HepG2 (cell line): ENCODE results near the gene CERS6. TPM values are rescaled to one million over a fixed set of nuclear protein-coding genes. Genes with fewer than 3 reads are reported as not detected.

Source experiments
- ATAC-seq: fragments of 200-7000 bp; cut with Tn5 transposase; 3 replicates; pipeline ENCODE4 v1.9.1; 2020; ENCODE audit warnings: mild to moderate bottlenecking, moderate library complexity
- BruUV-seq: library from RNA; stranded (reverse); fragments of 400-500 nt; replicated peaks from 2 replicates; lab custom pipeline; 2021; lab: Mats Ljungman, UMichigan
- CTCF ChIA-PET: fragments of 300-600 bp; formaldehyde crosslinking; extraction: SDS; loops from one replicate; lab custom pipeline; 2021; ENCODE audit warnings: low total read pairs, inconsistent platforms, low intra/inter-chr PET ratio; lab: Yijun Ruan, JAX
- POLR2A ChIA-PET: fragments of 350-600 bp; sonication (Branson Sonifier 250); formaldehyde crosslinking; loops from one replicate; lab custom pipeline; 2020; ENCODE audit warnings: antibody characterized with exemption, inconsistent platforms; lab: Yijun Ruan, JAX
- DNase-seq: peaks from one replicate; pipeline ENCODE4 v3.0.0-alpha.2; 2015; ENCODE audit warnings: low spot score
- FAIRE-seq: peaks from 3 replicates; lab custom pipeline; 2011; peaks lifted over from hg19 to GRCh38; lab: Jason Lieb, UNC
- H2AFZ ChIP-seq: one replicate; pipeline ENCODE4 v1.6.1; 2011; ENCODE audit warnings: low read length, inconsistent platforms
- H3K27ac ChIP-seq: fragments of 300-600 bp; 3 replicates; pipeline ENCODE4 v1.8.0; 2011; ENCODE audit warnings: mixed run types, mild to moderate bottlenecking, mixed read lengths, low read length, inconsistent platforms; ENCODE audit not compliant: insufficient read depth; ENCODE audit errors: extremely low read length
- H3K27me3 ChIP-seq, 2 experiments: fragments of 200-600 bp in 1 of 2; 2 replicates in 1 of 2; 3 replicates in 1 of 2; pipeline versions ENCODE4 v1.6.0 to v1.8.0; 2011; ENCODE audit warnings: low read length in 2 of 2, mild to moderate bottlenecking in 2 of 2, moderate library complexity in 2 of 2, inconsistent platforms in 1 of 2; ENCODE audit not compliant: insufficient read depth in 2 of 2, control insufficient read depth in 1 of 2
- H3K36me3 ChIP-seq, 2 experiments: fragments of 200-600 bp in 1 of 2; replicated peaks in 1 of 2; 2 replicates in 1 of 2; 3 replicates in 1 of 2; pipeline versions ENCODE4 v1.5.1 to v1.8.0; 2011; ENCODE audit warnings: low read length in 2 of 2, inconsistent platforms in 1 of 2; ENCODE audit not compliant: insufficient read depth in 2 of 2, control insufficient read depth in 1 of 2
- H3K4me1 ChIP-seq: 2 replicates; pipeline ENCODE4 v1.5.1; 2012; ENCODE audit warnings: low read length, inconsistent platforms; ENCODE audit not compliant: insufficient read depth
- H3K4me2 ChIP-seq: 2 replicates; pipeline ENCODE4 v1.6.0; 2011; ENCODE audit warnings: low read depth, low read length, inconsistent platforms
- H3K4me3 ChIP-seq, 3 experiments: fragments of 200-600 bp in 1 of 3; sonication (generic), shearing (Covaris generic) in 1 of 3; replicated peaks in 1 of 3; 2 replicates each; pipeline ENCODE4 v1.5.1; 2011 to 2016; ENCODE audit warnings: low read length in 3 of 3, inconsistent platforms in 2 of 3, low read depth in 2 of 3, mild to moderate bottlenecking in 2 of 3, control low read depth in 1 of 3, mixed read lengths in 1 of 3; ENCODE audit not compliant: insufficient read depth in 1 of 3
- H3K79me2 ChIP-seq: one replicate; pipeline ENCODE4 v1.6.1; 2011; ENCODE audit warnings: low read length, inconsistent platforms; ENCODE audit not compliant: insufficient read depth
- H3K9ac ChIP-seq: 2 replicates; pipeline ENCODE4 v1.6.0; 2011; ENCODE audit warnings: mild to moderate bottlenecking, low read depth, low read length, inconsistent platforms; ENCODE audit not compliant: insufficient read depth
- H3K9me3 ChIP-seq: 2 replicates; pipeline ENCODE4 v1.5.1; 2012; ENCODE audit warnings: mild to moderate bottlenecking, low read length
- H4K20me1 ChIP-seq: 2 replicates; pipeline ENCODE4 v1.6.0; 2011; ENCODE audit warnings: inconsistent platforms, mild to moderate bottlenecking, low read length, moderate library complexity; ENCODE audit not compliant: insufficient read depth
- HCFC1 ChIP-seq: fragments of 150-350 bp; IDR thresholded peaks from 2 replicates; pipeline ENCODE4 v1.6.1; 2014; ENCODE audit warnings: low read depth, low read length
- POLR2G ChIP-seq: fragments of 200-400 bp; formaldehyde crosslinking; IDR thresholded peaks from 2 replicates; pipeline ENCODE4 v1.6.1; 2018; ENCODE audit warnings: mild to moderate bottlenecking, low read depth, low read length, moderate library complexity
- SMARCE1 ChIP-seq: fragments of 450-650 bp; IDR thresholded peaks from 2 replicates; pipeline ENCODE4 v1.6.1; 2017; ENCODE audit warnings: borderline replicate concordance
- ZMYM3 ChIP-seq: sonication (generic); formaldehyde crosslinking; IDR thresholded peaks from 2 replicates; pipeline ENCODE4 v1.5.1; 2020; ENCODE audit warnings: mild to moderate bottlenecking, missing genetic modification reagents
- ZNF20 ChIP-seq: sonication (generic); formaldehyde crosslinking; IDR thresholded peaks from 2 replicates; pipeline ENCODE4 v1.4.0; 2020; ENCODE audit warnings: mild to moderate bottlenecking, moderate library complexity, missing genetic modification reagents
- ZNF225 ChIP-seq: sonication (generic); formaldehyde crosslinking; IDR thresholded peaks from 2 replicates; pipeline ENCODE4 v1.4.0; 2020; ENCODE audit warnings: mild to moderate bottlenecking, missing genetic modification reagents
- ZNF747 ChIP-seq: sonication (generic); formaldehyde crosslinking; IDR thresholded peaks from 2 replicates; pipeline ENCODE4 v1.8.1; 2023; ENCODE audit warnings: missing genetic modification reagents, mild to moderate bottlenecking, borderline replicate concordance
- ZNF841 ChIP-seq: sonication (generic); formaldehyde crosslinking; IDR thresholded peaks from 2 replicates; pipeline ENCODE4 v1.8.1; 2023; ENCODE audit warnings: missing genetic modification reagents, borderline replicate concordance
- ZSCAN30 ChIP-seq: sonication (generic); formaldehyde crosslinking; IDR thresholded peaks from 2 replicates; pipeline ENCODE4 v1.5.0; 2020; ENCODE audit warnings: mild to moderate bottlenecking, missing genetic modification reagents
- WGBS: methylation state at CpG from one replicate; pipeline ENCODE4 v1.1.6; 2017; ENCODE audit warnings: low lambda C conversion rate; 5-methylcytosine and 5-hydroxymethylcytosine counted together
- in situ Hi-C: cut with HindIII; loops from 2 replicates; pipeline ENCODE4 v1.10.0; 2017; ENCODE audit warnings: low pct_unique_long_range_greater_than_20kb; ENCODE audit not compliant: extremely low pct_ligation_motif_present
- intact Hi-C: fragments of 100-400 bp; cut with micrococcal nuclease; formaldehyde crosslinking; loops from one replicate; pipeline ENCODE4 v1.10.0; 2022; ENCODE audit not compliant: unreplicated experiment
- polyA plus RNA-seq, 8 experiments: library from polyadenylated mRNA; depleted of rRNA in 3 of 8; stranded (reverse) in 7 of 8; unstranded in 1 of 8; fragments of >200 nt; fragmentation: Illumina TruSeq in 4 of 8; extraction: Trizol in 4 of 8; gene quantifications; 2 replicates each; pipeline versions ENCODE4 v1.2.1 to v1.2.3, GENCODE V29; 2011 to 2016; ENCODE audit warnings: low read depth in 4 of 8, missing spikeins in 1 of 8, mixed read lengths in 1 of 8; ENCODE audit not compliant: insufficient read depth in 1 of 8
- total RNA-seq, 5 experiments: library from RNA; depleted of rRNA; stranded (reverse); fragments of >200 nt; fragmentation: Illumina TruSeq; extraction: Trizol; gene quantifications; 2 replicates each; pipeline ENCODE4 v1.2.3, GENCODE V29; 2016; ENCODE audit warnings: low read depth in 1 of 5
- TF ChIP-seq, protein P1 (sequence below): sonication (generic); formaldehyde crosslinking; IDR thresholded peaks from 2 replicates; pipeline ENCODE4 v1.4.0; 2020; ENCODE audit warnings: missing genetic modification reagents
- TF ChIP-seq, protein P2 (sequence below): IDR thresholded peaks from 2 replicates; pipeline ENCODE4 v1.6.1; 2016

The CERS6 gene
- total and polyA plus RNA-seq, 2 of the 13 experiments (the other 11 are each of a cell fraction or from before 2014, with no cell fraction given) = 10.1 to 20.3 TPM

DNA sequence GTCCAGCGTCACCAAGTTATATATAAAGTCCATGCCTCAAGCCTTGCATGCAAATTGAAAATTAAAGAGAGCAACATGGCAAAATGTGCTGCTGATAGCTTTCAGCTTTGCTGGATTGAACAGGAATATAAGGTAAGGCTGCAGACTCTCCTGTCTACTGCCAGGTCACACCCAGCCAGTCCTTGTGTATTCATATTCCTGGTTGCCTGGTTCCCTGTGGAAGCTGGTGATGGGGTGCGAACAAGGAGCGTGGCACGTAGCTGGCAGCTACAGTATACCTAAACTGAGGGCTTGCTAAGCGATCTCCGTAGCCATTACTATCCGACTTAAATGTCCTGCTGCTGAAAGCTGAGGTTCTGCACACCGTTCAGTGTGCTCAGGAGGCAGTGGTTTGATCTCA, 296.3 kb downstream of the CERS6 start (continued):
- no peak for TF ChIP-seq ZNF20 (CRISPR knock-in tag)
- TF ChIP-seq, all 625 proteins: peak for 0

DNA sequence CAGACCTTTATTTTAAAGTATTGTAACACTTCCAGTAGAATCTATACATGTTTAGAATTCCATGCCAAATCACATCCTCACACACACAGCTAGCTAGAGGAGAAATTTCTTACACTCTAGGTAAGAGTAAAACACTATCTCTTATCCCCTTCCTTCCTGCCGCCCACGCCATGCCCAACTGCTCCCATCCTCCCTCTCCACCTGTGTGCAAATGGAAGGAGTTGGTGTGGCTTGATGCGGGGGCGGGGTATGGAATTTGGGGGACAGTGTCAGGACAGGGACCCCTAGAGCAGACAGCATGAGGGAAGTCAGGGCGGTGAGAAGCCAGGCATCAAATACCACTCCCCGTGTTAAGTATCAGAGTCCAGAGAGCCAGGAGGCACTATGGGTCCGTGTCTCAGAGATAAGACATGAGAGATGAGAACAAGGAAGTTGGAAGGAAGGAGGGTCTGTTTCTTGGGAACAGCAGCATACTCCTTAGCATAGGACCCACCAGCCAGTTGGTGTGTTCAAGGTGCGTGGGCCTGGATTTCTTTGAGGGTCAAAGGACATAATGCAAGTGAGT, 297.8 kb downstream of the CERS6 start:
- Histone ChIP-seq H3K79me2 (no peaks in the 10 kb centered on the region), H3K27me3 (no peaks in the 10 kb centered on the region), H3K27ac (no peak overlapping the region), H3K36me3 (peaks cover 4 to 5% of the 10 kb centered on the region in 2 experiments; a peak in 3 of 5 replicates), H3K4me3 (no peak overlapping the region), H3K9ac (no peak overlapping the region), H4K20me1 (no peaks in the 10 kb centered on the region), H3K4me2 (no peak overlapping the region), H3K4me1 (peaks cover 10% of the 10 kb centered on the region; the same call in 1 of the 2 replicates), H3K9me3 (no peaks in the 10 kb centered on the region), H2AFZ (no peak overlapping the region)
- POLR2A ChIA-PET = no interaction called here
- no TSS peak for BruUV-seq
- 96% methylated on average over 8 of the region's 8 CpGs for WGBS
- ATAC-seq (no peak), FAIRE-seq (no peak), DNase-seq (no peak)
- TF ChIP-seq ZSCAN30 (CRISPR knock-in tag) = no peak
- intact Hi-C loops = no loop called here
- CTCF ChIA-PET = no interaction called here
- in situ Hi-C loops = no loop called here

DNA sequence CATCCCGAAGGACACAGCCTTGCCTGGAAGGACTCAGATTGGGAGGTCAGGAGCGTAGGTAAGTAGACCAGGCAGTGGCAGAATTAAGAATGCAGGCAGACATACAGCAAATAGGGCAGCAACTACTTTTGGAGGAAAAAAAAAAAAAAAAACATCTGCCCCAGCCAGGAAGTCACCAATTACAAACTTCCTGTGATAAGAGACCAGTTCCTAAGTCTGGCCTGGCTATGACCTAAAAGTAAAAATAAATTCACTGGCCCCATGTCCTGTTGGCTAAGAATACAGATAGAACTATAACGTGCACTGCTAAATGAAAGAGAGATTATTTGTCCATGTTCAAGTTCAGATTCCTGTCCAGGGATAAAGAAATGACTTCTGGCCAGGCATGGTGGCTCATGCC, 301.2 kb downstream of the CERS6 start:
- FAIRE-seq (no peak), ATAC-seq (no peak), DNase-seq (no peak)
- ChIA-PET POLR2A (no interaction called here), CTCF (interaction anchor here (4.1 kb wide), 1 partner anchor 410 kb away, joined by 62 read pairs; no protein-coding TSS in a partner anchor)
- intact Hi-C loops (loop anchor here (5.0 kb wide), 1 partner anchor 1240 kb away; no protein-coding TSS in a partner anchor), in situ Hi-C loops (loop anchor here (5.0 kb wide), 1 partner anchor 410 kb away; no protein-coding TSS in a partner anchor)
- H3K9ac ChIP-seq = no peak overlapping the region
- peaks cover 4 to 6% of the 10 kb centered on the region in 2 experiments; a peak in 4 of 5 replicates for H3K36me3 ChIP-seq
- no peak overlapping the region for H3K27ac ChIP-seq
- no peak overlapping the region for H3K4me3 ChIP-seq
- 94% methylated on average over 3 of the region's 3 CpGs for WGBS
- no peak overlapping the region for H3K4me2 ChIP-seq
- peaks cover 10% of the 10 kb centered on the region; the same call in 1 of the 2 replicates for H3K4me1 ChIP-seq
- no peaks in the 10 kb centered on the region for H3K9me3 ChIP-seq
- BruUV-seq = no TSS peak
- H2AFZ ChIP-seq = no peak overlapping the region
- no peaks in the 10 kb centered on the region for H4K20me1 ChIP-seq
- no peaks in the 10 kb centered on the region for H3K79me2 ChIP-seq
- H3K27me3 ChIP-seq = no peaks in the 10 kb centered on the region
- TF ChIP-seq, protein P1, sequence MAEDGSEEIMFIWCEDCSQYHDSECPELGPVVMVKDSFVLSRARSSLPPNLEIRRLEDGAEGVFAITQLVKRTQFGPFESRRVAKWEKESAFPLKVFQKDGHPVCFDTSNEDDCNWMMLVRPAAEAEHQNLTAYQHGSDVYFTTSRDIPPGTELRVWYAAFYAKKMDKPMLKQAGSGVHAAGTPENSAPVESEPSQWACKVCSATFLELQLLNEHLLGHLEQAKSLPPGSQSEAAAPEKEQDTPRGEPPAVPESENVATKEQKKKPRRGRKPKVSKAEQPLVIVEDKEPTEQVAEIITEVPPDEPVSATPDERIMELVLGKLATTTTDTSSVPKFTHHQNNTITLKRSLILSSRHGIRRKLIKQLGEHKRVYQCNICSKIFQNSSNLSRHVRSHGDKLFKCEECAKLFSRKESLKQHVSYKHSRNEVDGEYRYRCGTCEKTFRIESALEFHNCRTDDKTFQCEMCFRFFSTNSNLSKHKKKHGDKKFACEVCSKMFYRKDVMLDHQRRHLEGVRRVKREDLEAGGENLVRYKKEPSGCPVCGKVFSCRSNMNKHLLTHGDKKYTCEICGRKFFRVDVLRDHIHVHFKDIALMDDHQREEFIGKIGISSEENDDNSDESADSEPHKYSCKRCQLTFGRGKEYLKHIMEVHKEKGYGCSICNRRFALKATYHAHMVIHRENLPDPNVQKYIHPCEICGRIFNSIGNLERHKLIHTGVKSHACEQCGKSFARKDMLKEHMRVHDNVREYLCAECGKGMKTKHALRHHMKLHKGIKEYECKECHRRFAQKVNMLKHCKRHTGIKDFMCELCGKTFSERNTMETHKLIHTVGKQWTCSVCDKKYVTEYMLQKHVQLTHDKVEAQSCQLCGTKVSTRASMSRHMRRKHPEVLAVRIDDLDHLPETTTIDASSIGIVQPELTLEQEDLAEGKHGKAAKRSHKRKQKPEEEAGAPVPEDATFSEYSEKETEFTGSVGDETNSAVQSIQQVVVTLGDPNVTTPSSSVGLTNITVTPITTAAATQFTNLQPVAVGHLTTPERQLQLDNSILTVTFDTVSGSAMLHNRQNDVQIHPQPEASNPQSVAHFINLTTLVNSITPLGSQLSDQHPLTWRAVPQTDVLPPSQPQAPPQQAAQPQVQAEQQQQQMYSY (CRISPR knock-in tag) = no peak
- TF ChIP-seq POLR2G (no peak), SMARCE1 (no peak), ZNF225 (no peak), ZNF747 (CRISPR knock-in tag) (no peak), HCFC1 (no peak), ZNF841 (CRISPR knock-in tag) (no peak), ZMYM3 (CRISPR knock-in tag) (no peak)
- TF ChIP-seq, protein P2, sequence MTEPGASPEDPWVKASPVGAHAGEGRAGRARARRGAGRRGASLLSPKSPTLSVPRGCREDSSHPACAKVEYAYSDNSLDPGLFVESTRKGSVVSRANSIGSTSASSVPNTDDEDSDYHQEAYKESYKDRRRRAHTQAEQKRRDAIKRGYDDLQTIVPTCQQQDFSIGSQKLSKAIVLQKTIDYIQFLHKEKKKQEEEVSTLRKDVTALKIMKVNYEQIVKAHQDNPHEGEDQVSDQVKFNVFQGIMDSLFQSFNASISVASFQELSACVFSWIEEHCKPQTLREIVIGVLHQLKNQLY (CRISPR knock-in tag) = no peak
